RWPE1 (cell line): ENCODE measurements around the gene FOSB.
A peak's percentile ranks its signal among the peaks of the same experiment; 100 is the strongest.

Experiments
- CTCF ChIA-PET: fragments of 350-600 bp; sonication (Branson Sonifier 250); formaldehyde crosslinking; extraction: SDS; loops from one replicate; lab custom pipeline; 2021; lab: Yijun Ruan, JAX
- POLR2A ChIA-PET: fragments of 400-600 bp; formaldehyde crosslinking; extraction: SDS; loops from one replicate; lab custom pipeline; 2020; ENCODE audit warnings: antibody characterized with exemption; ENCODE audit not compliant: low non-redundant PET; lab: Yijun Ruan, JAX
- DNase-seq: peaks from one replicate; pipeline ENCODE4 v3.0.0; 2012; ENCODE audit warnings: low spot score
- H3K27ac ChIP-seq: fragments of 450-650 bp; 2 replicates; pipeline ENCODE4 v1.5.1; 2017
- CTCF ChIP-seq: fragments of 450-650 bp; conservative IDR thresholded peaks from 2 replicates; pipeline ENCODE4 v1.5.1; 2017; ENCODE audit warnings: low read depth, mild to moderate bottlenecking

The FOSB gene

GRCh38 chr19:45488708-45489107, 20.9 kb downstream of the FOSB start:
- DNase-seq, result no peak
- no peak overlapping the region; the same call in 1 of the 2 replicates for H3K27ac ChIP-seq
- CTCF ChIA-PET, result interaction anchor here (0.7 to 1.8 kb wide), 4 partner anchors 10 to 1567 kb away, joined by 3 to 11 read pairs (median 6); no protein-coding TSS in a partner anchor
- no peak for TF ChIP-seq CTCF
- POLR2A ChIA-PET, result no interaction called here

GRCh38 chr19:45489216-45489855, 21.5 kb downstream of the FOSB start:
- no peak for DNase-seq
- TF ChIP-seq CTCF, result no peak
- ChIA-PET POLR2A (no interaction called here), CTCF (interaction anchor here (0.6 to 1.8 kb wide), 4 partner anchors 10 to 154 kb away, joined by 3 to 11 read pairs (median 6); no protein-coding TSS in a partner anchor)
- peak overlapping the region; percentile 40 for H3K27ac ChIP-seq

DNA sequence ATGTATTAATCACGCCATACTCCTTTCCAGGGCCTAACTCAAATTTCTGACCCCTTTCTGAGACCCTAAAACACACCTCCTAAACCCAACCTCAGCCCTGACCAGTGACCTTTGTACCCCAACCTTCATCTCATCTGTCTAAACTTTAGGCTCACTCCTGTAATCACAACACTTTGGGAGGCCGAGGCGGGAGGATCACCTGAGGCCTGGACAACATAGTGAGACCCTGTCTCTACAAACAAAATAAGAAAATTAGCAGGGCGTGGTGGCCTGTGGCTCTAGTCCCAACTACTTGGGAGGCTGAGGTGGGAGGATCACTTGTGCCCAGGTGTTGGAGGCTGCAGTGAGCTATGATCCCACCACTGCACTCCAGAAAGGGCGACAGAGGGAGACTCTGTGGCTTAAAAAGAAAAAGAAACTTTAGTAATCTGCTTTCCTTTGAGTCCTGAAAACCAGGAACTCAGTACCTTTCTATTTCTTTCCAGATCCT, 24.4 kb downstream of the FOSB start:
- DNase-seq, result no peak
- peak overlapping the region; percentile 26; the same call in 1 of the 2 replicates for H3K27ac ChIP-seq
- no peak for TF ChIP-seq CTCF
- CTCF ChIA-PET, result no interaction called here
- POLR2A ChIA-PET, result no interaction called here

- no peak for DNase-seq
- no peak for TF ChIP-seq CTCF
- ChIA-PET POLR2A (no interaction called here), CTCF (no interaction called here)
- peak overlapping the region; percentile 26; the same call in 1 of the 2 replicates for H3K27ac ChIP-seq
These were observed 25.1 kb downstream of the FOSB start for GRCh38 chr19:45492627-45493470.

GRCh38 chr19:45494261-45494916, 26.6 kb downstream of the FOSB start:
- ChIA-PET CTCF (interaction anchor here (0.6 to 1.5 kb wide), 6 partner anchors 9 to 157 kb away, joined by 3 to 11 read pairs (median 5); no protein-coding TSS in a partner anchor), POLR2A (no interaction called here)
- DNase-seq, result no peak
- TF ChIP-seq CTCF, result no peak
- no peak overlapping the region for H3K27ac ChIP-seq

DNA sequence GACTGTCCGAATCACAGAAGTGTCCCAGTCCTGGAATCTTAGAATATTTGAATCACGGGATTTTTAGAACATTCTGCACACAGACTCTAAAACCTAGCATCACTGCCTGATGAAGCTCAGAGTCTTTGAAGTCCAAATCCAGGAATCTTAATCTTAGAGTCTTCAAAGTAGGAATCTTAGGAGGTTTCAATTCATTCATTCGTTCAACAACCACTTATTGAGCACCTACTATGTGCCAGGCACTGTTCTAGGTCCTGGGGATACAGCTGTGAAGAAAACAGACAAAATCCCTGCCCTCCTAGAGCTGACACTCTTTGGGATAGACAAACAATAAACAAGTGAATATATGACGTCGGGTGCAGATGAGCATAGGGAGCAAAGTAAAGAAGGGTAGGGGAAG, 27.4 kb downstream of the FOSB start:
- ChIA-PET CTCF (interaction anchor here (1.1 to 2.1 kb wide), 6 partner anchors 8 to 56 kb away, joined by 3 to 15 read pairs (median 8); no protein-coding TSS in a partner anchor), POLR2A (no interaction called here)
- no peak for TF ChIP-seq CTCF
- no peak overlapping the region for H3K27ac ChIP-seq
- no peak for DNase-seq
